ENCODE data around the gene BAHCC1.

BAHCC1 gene

GRCh38 chr17:81405411-81405872 lies 10.2 kb downstream of the BAHCC1 start:
- ChIA-PET POLR2A (interaction anchor here (0.6 to 4.3 kb wide), 6 partner anchors 9 to 298 kb away, joined by 3 to 24 read pairs (median 4); partner anchors contain the start of genes BAHCC1, MRPL12 and SLC38A10), CTCF (interaction anchor here (0.6 to 1.8 kb wide), 4 partner anchors 35 to 113 kb away, joined by 3 to 8 read pairs (median 3); no protein-coding TSS in a partner anchor)
- H3K9me3 ChIP-seq (ENCODE audit: control insufficient read depth, insufficient read depth, low read depth, low read length): no peaks in the 10 kb centered on the region
- H3K36me3 ChIP-seq (ENCODE audit: control insufficient read depth in 2 of 2, insufficient read depth in 1 of 2, low read length in 2 of 2): peaks cover 0 to 15% of the 10 kb centered on the region in 2 experiments; a peak in 1 of 3 replicates
- H3K27ac ChIP-seq (ENCODE audit: extremely low read depth, low read depth, low read length): no peak overlapping the region; the same call in 1 of the 2 replicates
- no peak overlapping the region for H3K4me3 ChIP-seq (ENCODE audit: low read depth, low read length)
- TF ChIP-seq OSR2 (tag by site-specific recombination; IDR thresholded peaks at IDR 0.05) (0 out of 2 replicates have a peak, but pooled peaks have one; percentile 14), GLIS2 (tag by site-specific recombination; IDR thresholded peaks at IDR 0.05) (peak; percentile 49; the same call in 1 of the 2 replicates), ZNF239 (tag by site-specific recombination; IDR thresholded peaks at IDR 0.05) (no peak), ZNF341 (tag by site-specific recombination; IDR thresholded peaks at IDR 0.05; ENCODE audit: low read depth) (peak; percentile 97), ZNF302 (tag by site-specific recombination; IDR thresholded peaks at IDR 0.05; ENCODE audit: low read depth) (no peak), ZNF473 (tag by site-specific recombination; IDR thresholded peaks at IDR 0.05) (no peak), ZNF544 (tag by site-specific recombination; IDR thresholded peaks at IDR 0.05) (no peak), ZNF76 (tag by site-specific recombination; IDR thresholded peaks at IDR 0.05; ENCODE audit: borderline replicate concordance, low read depth) (peak; percentile 86), WT1 (tag by site-specific recombination; IDR thresholded peaks at IDR 0.05) (peak; percentile 97), IKZF3 (tag by site-specific recombination; IDR thresholded peaks at IDR 0.05) (peak; percentile 93), ZFHX2 (tag by site-specific recombination; conservative IDR thresholded peaks at IDR 0.05) (0 out of 2 replicates have a peak, but pooled peaks have one; percentile 25), SP2 (tag by site-specific recombination; IDR thresholded peaks at IDR 0.05) (peak; percentile 49), KLF1 (tag by site-specific recombination; IDR thresholded peaks at IDR 0.05) (peak; percentile 45; the same call in 1 of the 2 replicates), EGR2 (tag by site-specific recombination; IDR thresholded peaks at IDR 0.05; ENCODE audit: low read depth) (0 out of 2 replicates have a peak, but pooled peaks have one; percentile 9), PATZ1 (tag by site-specific recombination; IDR thresholded peaks at IDR 0.05) (peak; percentile 55; the same call in 1 of the 2 replicates), ZBTB20 (tag by site-specific recombination; IDR thresholded peaks at IDR 0.05) (peak; percentile 95), ZBTB48 (tag by site-specific recombination; IDR thresholded peaks at IDR 0.05) (peak; percentile 51; the same call in 1 of the 2 replicates), ZSCAN18 (tag by site-specific recombination; IDR thresholded peaks at IDR 0.05) (no peak), ZNF423 (tag by site-specific recombination; IDR thresholded peaks at IDR 0.05) (0 out of 2 replicates have a peak, but pooled peaks have one; percentile 12), ZNF600 (tag by site-specific recombination; IDR thresholded peaks at IDR 0.05) (peak; percentile 32; the same call in 1 of the 2 replicates), TSHZ1 (tag by site-specific recombination; IDR thresholded peaks at IDR 0.05; ENCODE audit: borderline replicate concordance) (no peak), GLIS1 (tag by site-specific recombination; IDR thresholded peaks at IDR 0.05) (0 out of 2 replicates have a peak, but pooled peaks have one; percentile 5)
- TF ChIP-seq, protein P1, sequence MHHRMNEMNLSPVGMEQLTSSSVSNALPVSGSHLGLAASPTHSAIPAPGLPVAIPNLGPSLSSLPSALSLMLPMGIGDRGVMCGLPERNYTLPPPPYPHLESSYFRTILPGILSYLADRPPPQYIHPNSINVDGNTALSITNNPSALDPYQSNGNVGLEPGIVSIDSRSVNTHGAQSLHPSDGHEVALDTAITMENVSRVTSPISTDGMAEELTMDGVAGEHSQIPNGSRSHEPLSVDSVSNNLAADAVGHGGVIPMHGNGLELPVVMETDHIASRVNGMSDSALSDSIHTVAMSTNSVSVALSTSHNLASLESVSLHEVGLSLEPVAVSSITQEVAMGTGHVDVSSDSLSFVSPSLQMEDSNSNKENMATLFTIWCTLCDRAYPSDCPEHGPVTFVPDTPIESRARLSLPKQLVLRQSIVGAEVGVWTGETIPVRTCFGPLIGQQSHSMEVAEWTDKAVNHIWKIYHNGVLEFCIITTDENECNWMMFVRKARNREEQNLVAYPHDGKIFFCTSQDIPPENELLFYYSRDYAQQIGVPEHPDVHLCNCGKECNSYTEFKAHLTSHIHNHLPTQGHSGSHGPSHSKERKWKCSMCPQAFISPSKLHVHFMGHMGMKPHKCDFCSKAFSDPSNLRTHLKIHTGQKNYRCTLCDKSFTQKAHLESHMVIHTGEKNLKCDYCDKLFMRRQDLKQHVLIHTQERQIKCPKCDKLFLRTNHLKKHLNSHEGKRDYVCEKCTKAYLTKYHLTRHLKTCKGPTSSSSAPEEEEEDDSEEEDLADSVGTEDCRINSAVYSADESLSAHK (tag by site-specific recombination; IDR thresholded peaks at IDR 0.05): peak; percentile 92
- TF ChIP-seq, protein P2, sequence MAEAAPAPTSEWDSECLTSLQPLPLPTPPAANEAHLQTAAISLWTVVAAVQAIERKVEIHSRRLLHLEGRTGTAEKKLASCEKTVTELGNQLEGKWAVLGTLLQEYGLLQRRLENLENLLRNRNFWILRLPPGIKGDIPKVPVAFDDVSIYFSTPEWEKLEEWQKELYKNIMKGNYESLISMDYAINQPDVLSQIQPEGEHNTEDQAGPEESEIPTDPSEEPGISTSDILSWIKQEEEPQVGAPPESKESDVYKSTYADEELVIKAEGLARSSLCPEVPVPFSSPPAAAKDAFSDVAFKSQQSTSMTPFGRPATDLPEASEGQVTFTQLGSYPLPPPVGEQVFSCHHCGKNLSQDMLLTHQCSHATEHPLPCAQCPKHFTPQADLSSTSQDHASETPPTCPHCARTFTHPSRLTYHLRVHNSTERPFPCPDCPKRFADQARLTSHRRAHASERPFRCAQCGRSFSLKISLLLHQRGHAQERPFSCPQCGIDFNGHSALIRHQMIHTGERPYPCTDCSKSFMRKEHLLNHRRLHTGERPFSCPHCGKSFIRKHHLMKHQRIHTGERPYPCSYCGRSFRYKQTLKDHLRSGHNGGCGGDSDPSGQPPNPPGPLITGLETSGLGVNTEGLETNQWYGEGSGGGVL (tag by site-specific recombination; IDR thresholded peaks at IDR 0.05): 0 out of 2 replicates have a peak, but pooled peaks have one; percentile 29
- H3K4me1 ChIP-seq (ENCODE audit: control insufficient read depth, insufficient read depth, low read length): peaks cover 26% of the 10 kb centered on the region

Data from HEK293 (cell line).